ENCODE results near the gene HERPUD2.

HERPUD2 gene

DNA sequence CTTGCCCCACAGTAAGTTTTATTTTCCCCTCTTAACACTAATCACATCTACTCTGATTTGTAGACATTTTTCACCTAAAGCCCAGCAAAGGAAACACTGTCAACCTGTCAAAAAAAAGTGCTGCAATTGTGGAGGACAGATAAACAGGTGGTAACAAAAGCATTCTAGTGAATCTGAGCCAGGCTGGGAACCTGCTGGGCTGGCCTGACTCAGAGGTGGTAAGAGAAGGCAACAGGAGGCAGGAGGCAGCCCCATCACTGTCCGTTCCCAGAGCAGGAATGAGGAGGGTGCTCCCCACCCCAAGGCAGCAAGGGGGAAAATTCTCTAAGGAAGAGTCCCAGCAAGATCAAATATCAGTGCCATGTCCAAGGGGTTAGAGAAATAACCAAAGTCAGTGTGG is 19.5 kb upstream of the HERPUD2 start:
- TF ChIP-seq, protein P1, sequence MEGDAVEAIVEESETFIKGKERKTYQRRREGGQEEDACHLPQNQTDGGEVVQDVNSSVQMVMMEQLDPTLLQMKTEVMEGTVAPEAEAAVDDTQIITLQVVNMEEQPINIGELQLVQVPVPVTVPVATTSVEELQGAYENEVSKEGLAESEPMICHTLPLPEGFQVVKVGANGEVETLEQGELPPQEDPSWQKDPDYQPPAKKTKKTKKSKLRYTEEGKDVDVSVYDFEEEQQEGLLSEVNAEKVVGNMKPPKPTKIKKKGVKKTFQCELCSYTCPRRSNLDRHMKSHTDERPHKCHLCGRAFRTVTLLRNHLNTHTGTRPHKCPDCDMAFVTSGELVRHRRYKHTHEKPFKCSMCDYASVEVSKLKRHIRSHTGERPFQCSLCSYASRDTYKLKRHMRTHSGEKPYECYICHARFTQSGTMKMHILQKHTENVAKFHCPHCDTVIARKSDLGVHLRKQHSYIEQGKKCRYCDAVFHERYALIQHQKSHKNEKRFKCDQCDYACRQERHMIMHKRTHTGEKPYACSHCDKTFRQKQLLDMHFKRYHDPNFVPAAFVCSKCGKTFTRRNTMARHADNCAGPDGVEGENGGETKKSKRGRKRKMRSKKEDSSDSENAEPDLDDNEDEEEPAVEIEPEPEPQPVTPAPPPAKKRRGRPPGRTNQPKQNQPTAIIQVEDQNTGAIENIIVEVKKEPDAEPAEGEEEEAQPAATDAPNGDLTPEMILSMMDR (IDR thresholded peaks at IDR 0.05; ENCODE audit: insufficient read depth, low read length, poor library complexity, severe bottlenecking) = no peak
- TF ChIP-seq EZH2phosphoT487 (conservative IDR thresholded peaks at IDR 0.05; ENCODE audit: low read length) = no peak
- H3K9ac ChIP-seq (ENCODE audit: low read length) = no peak overlapping the region
- H3K27ac ChIP-seq (ENCODE audit: low read depth, low read length) = no peak overlapping the region
- H3K9me3 ChIP-seq (ENCODE audit: insufficient read depth, low read length) = no peaks in the 10 kb centered on the region
- H3K9me2 ChIP-seq (replicated peaks; ENCODE audit: insufficient read depth, low read length) = no peaks in the 10 kb centered on the region
- no peaks in the 10 kb centered on the region for H3K27me3 ChIP-seq (ENCODE audit: low read length)
- no peaks in the 10 kb centered on the region for H4K20me1 ChIP-seq (ENCODE audit: low read depth, low read length)
- no peak overlapping the region for H2AFZ ChIP-seq (ENCODE audit: low read depth, low read length, severe bottlenecking)
- no peaks in the 10 kb centered on the region for H3F3A ChIP-seq (ENCODE audit: insufficient read depth)
- H3K4me3 ChIP-seq (ENCODE audit: insufficient read depth, low read length, poor library complexity, severe bottlenecking) = no peak overlapping the region
- H3K36me3 ChIP-seq (ENCODE audit: low read length) = no peaks in the 10 kb centered on the region
- H3K4me2 ChIP-seq (ENCODE audit: low read depth, low read length, poor library complexity, severe bottlenecking) = no peak overlapping the region
- H3K79me2 ChIP-seq (ENCODE audit: insufficient read depth, low read length) = no peaks in the 10 kb centered on the region

DNA sequence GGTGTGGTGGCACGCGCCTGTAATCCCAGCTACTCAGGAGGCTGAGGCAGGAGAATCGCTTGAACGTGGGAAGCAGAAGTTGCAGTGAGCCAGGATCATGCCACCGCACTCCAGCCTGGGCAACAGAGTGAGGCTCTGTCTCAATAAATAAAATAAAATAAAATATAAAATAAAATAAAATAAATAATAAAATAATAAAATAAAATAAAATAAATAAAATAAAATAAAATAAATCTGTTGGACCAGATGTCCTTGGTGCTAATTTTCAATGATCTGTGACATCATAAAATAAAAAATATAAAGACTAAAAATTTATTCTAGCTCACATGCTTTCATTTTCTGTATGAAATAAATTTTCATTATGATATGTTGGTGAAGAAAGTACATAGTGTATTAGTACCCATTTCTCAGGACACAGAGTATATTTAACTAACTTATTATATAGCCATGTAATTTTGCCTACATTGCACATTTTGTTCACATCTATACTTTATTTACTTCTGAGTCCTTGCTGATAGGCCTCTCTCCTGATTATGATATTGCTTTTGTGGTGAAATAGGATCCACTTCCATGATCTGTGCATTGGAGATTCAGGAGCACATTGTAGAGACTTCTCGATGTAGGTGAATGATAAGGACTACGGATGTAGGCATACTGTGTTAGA is 17.8 kb upstream of the HERPUD2 start:
- Histone ChIP-seq H3K36me3 (ENCODE audit: low read length) (no peaks in the 10 kb centered on the region), H3K79me2 (ENCODE audit: insufficient read depth, low read length) (no peaks in the 10 kb centered on the region), H3K27ac (ENCODE audit: low read depth, low read length) (no peak overlapping the region), H3K4me2 (ENCODE audit: low read depth, low read length, poor library complexity, severe bottlenecking) (no peak overlapping the region), H3K27me3 (ENCODE audit: low read length) (no peaks in the 10 kb centered on the region), H3F3A (ENCODE audit: insufficient read depth) (no peaks in the 10 kb centered on the region), H3K4me3 (ENCODE audit: insufficient read depth, low read length, poor library complexity, severe bottlenecking) (no peak overlapping the region), H3K9me2 (replicated peaks; ENCODE audit: insufficient read depth, low read length) (no peaks in the 10 kb centered on the region), H3K9me3 (ENCODE audit: insufficient read depth, low read length) (no peaks in the 10 kb centered on the region), H3K9ac (ENCODE audit: low read length) (no peak overlapping the region), H4K20me1 (ENCODE audit: low read depth, low read length) (no peaks in the 10 kb centered on the region), H2AFZ (ENCODE audit: low read depth, low read length, severe bottlenecking) (no peak overlapping the region)
- no peak for TF ChIP-seq EZH2phosphoT487 (conservative IDR thresholded peaks at IDR 0.05; ENCODE audit: low read length)
- TF ChIP-seq, protein P1 (IDR thresholded peaks at IDR 0.05; ENCODE audit: insufficient read depth, low read length, poor library complexity, severe bottlenecking) = no peak

DNA sequence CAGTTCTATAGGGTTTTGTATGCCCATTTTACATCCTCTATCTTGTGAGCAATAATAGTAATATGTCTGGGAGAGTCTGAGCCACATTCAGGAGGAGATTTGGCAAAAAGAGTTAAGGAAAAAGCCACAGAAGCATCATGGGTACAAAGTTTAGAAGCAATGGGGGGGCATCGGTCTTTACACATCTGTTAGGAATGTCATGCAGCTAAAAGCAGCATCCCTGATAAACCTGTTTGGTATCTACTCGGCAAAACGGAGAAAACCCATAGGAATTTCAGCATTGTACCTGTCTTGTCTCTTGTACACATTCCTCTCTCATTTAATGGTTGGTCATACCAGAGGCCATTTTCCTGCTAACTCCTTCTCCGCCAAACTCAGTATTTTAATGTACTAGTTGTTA is 12.5 kb upstream of the HERPUD2 start:
- Histone ChIP-seq H3K4me2 (ENCODE audit: low read depth, low read length, poor library complexity, severe bottlenecking) (no peak overlapping the region), H3K36me3 (ENCODE audit: low read length) (no peaks in the 10 kb centered on the region), H3K4me3 (ENCODE audit: insufficient read depth, low read length, poor library complexity, severe bottlenecking) (no peak overlapping the region), H3K27ac (ENCODE audit: low read depth, low read length) (no peak overlapping the region), H3K27me3 (ENCODE audit: low read length) (no peaks in the 10 kb centered on the region), H4K20me1 (ENCODE audit: low read depth, low read length) (no peaks in the 10 kb centered on the region), H3K79me2 (ENCODE audit: insufficient read depth, low read length) (no peaks in the 10 kb centered on the region), H3K9me3 (ENCODE audit: insufficient read depth, low read length) (no peaks in the 10 kb centered on the region), H2AFZ (ENCODE audit: low read depth, low read length, severe bottlenecking) (no peak overlapping the region), H3K9ac (ENCODE audit: low read length) (no peak overlapping the region), H3K9me2 (replicated peaks; ENCODE audit: insufficient read depth, low read length) (no peaks in the 10 kb centered on the region), H3F3A (ENCODE audit: insufficient read depth) (no peaks in the 10 kb centered on the region)
- TF ChIP-seq EZH2phosphoT487 (conservative IDR thresholded peaks at IDR 0.05; ENCODE audit: low read length) = no peak
- TF ChIP-seq, protein P1 (IDR thresholded peaks at IDR 0.05; ENCODE audit: insufficient read depth, low read length, poor library complexity, severe bottlenecking) = no peak
